ENCODE data around the gene PPIH.

DNA sequence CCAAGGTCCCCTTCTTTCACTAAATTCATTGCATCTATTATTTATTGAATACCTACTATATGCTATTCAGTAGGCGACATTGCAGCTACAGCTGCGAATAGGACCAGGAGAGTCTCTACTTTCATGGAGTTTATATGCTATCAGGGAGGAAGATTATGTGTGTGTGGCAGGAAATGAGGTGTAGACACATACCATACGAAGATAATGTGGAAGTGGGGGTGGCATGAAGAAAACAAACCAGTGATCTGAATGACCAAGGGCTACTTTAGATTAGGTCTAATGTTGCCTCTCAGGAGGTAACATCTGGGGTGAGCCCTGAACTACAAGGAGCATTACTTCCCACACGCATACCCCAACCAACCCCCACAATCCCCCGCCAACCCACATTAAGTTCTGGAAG lies 1.0 kb upstream of the PPIH start:
- TF ChIP-seq POLR2A (IDR thresholded peaks at IDR 0.05) = no peak
- no peak for TF ChIP-seq CTCF (IDR thresholded peaks at IDR 0.05)
- no peak for TF ChIP-seq EP300 (IDR thresholded peaks at IDR 0.05)
- TF ChIP-seq POLR2AphosphoS5 (IDR thresholded peaks at IDR 0.05) = no peak
